HCT116 (cell line): ENCODE results near the gene RAPGEF3. TPM values are rescaled to one million over a fixed set of nuclear protein-coding genes. Genes with fewer than 3 reads are reported as not detected.

Experiments used
- ATAC-seq: fragments of 200-7000 bp; cut with Tn5 transposase; 2 replicates; pipeline ENCODE4 v1.9.1; 2020; ENCODE audit warnings: mild to moderate bottlenecking, moderate library complexity
- BruUV-seq: library from RNA; stranded (reverse); fragments of 400-500 nt; replicated peaks from 2 replicates; lab custom pipeline; 2021; lab: Mats Ljungman, UMichigan
- CTCF ChIA-PET: fragments of 300-600 bp; sonication (Branson Sonifier 250); formaldehyde crosslinking; loops from one replicate; lab custom pipeline; 2021; ENCODE audit warnings: antibody characterized with exemption; lab: Charles Lee
- POLR2A ChIA-PET: fragments of 300-600, 350-600 bp; sonication (Branson Sonifier 250); formaldehyde crosslinking; loops from one replicate; lab custom pipeline; 2021; ENCODE audit warnings: antibody characterized with exemption; lab: Charles Lee
- RAD21 ChIA-PET, 2 experiments: fragments of 300-600 bp; sonication (Branson Sonifier 250); formaldehyde crosslinking; loops; one replicate each; lab custom pipeline; 2023; ENCODE audit warnings: low total read pairs in 2 of 2; ENCODE audit not compliant: uncharacterized antibody in 2 of 2, unreplicated experiment in 2 of 2, low non-redundant PET in 1 of 2; lab: Charles Lee
- DNase-seq: peaks from one replicate; pipeline ENCODE4 v3.0.0-alpha.2; 2010; ENCODE audit warnings: low read depth, low spot score
- H2AFZ ChIP-seq: fragments of 200-600 bp; shearing (Covaris generic), sonication (generic); 2 replicates; pipeline ENCODE4 v1.6.1; 2017; ENCODE audit warnings: low read depth, mixed run types, mixed read lengths, antibody characterized with exemption, low read length; ENCODE audit not compliant: poor library complexity, severe bottlenecking
- H3K27ac ChIP-seq: 2 replicates; pipeline ENCODE4 v1.5.1; 2012; ENCODE audit warnings: low read depth, low read length
- H3K27me3 ChIP-seq: fragments of 200-600 bp; sonication (generic); 2 replicates; pipeline ENCODE4 v1.6.1; 2016; ENCODE audit warnings: mixed run types, low read length, mixed read lengths; ENCODE audit not compliant: insufficient read depth
- H3K36me3 ChIP-seq, 2 experiments: fragments of 200-500 bp in 1 of 2; fragments of 200-600 bp in 1 of 2; sonication (Bioruptor generic) in 1 of 2; sonication (generic) in 1 of 2; 2 replicates each; pipeline versions ENCODE4 v1.5.1 to v1.6.1; 2014 to 2016; ENCODE audit warnings: low read length in 2 of 2, inconsistent platforms in 1 of 2, mixed read lengths in 1 of 2, mixed run types in 1 of 2; ENCODE audit not compliant: insufficient read depth in 2 of 2, control insufficient read depth in 1 of 2
- H3K4me1 ChIP-seq, 2 experiments: fragments of 200-600 bp in 1 of 2; sonication (generic) in 1 of 2; 2 replicates each; pipeline versions ENCODE4 v1.5.1 to v1.6.1; 2012 to 2017; ENCODE audit warnings: low read length in 2 of 2, inconsistent platforms in 1 of 2, mild to moderate bottlenecking in 1 of 2, mixed read lengths in 1 of 2, mixed run types in 1 of 2, moderate library complexity in 1 of 2; ENCODE audit not compliant: insufficient read depth in 2 of 2, control insufficient read depth in 1 of 2
- H3K4me2 ChIP-seq: fragments of 200-600 bp; sonication (generic); 2 replicates; pipeline ENCODE4 v1.6.1; 2017; ENCODE audit warnings: mixed run types, low read length, mixed read lengths
- H3K4me3 ChIP-seq, 2 experiments: fragments of 200-600 bp in 1 of 2; sonication (generic) in 1 of 2; replicated peaks in 1 of 2; 2 replicates each; pipeline ENCODE4 v1.5.1; 2011 to 2016; ENCODE audit warnings: low read length in 2 of 2, control low read depth in 1 of 2, low read depth in 1 of 2, mild to moderate bottlenecking in 1 of 2, mixed read lengths in 1 of 2, mixed run types in 1 of 2
- H3K79me2 ChIP-seq: fragments of 200-600 bp; sonication (generic); 2 replicates; pipeline ENCODE4 v1.6.1; 2017; ENCODE audit warnings: mild to moderate bottlenecking, mixed run types, low read length, moderate library complexity, mixed read lengths; ENCODE audit not compliant: insufficient read depth
- H3K9ac ChIP-seq: fragments of 200-600 bp; sonication (generic); 2 replicates; pipeline ENCODE4 v1.6.1; 2016; ENCODE audit warnings: low read length, mixed read lengths
- H3K9me2 ChIP-seq: fragments of 200-600 bp; sonication (generic), shearing (Covaris generic); 2 replicates; pipeline ENCODE4 v1.6.1; 2017; ENCODE audit warnings: mixed run types, mild to moderate bottlenecking, moderate library complexity; ENCODE audit not compliant: insufficient read depth
- H3K9me3 ChIP-seq, 2 experiments: fragments of 200-500 bp in 1 of 2; fragments of 200-600 bp in 1 of 2; sonication (Bioruptor generic) in 1 of 2; sonication (generic) in 1 of 2; 2 replicates each; pipeline ENCODE4 v1.6.1; 2014 to 2017; ENCODE audit warnings: low read length in 2 of 2, mixed read lengths in 2 of 2, inconsistent platforms in 1 of 2, low read depth in 1 of 2, mild to moderate bottlenecking in 1 of 2, mixed run types in 1 of 2, moderate library complexity in 1 of 2; ENCODE audit not compliant: control insufficient read depth in 1 of 2, insufficient read depth in 1 of 2
- H4K20me1 ChIP-seq: fragments of 200-600 bp; sonication (generic), shearing (Covaris generic); 2 replicates; pipeline ENCODE4 v1.6.1; 2017; ENCODE audit warnings: mixed run types, mild to moderate bottlenecking, moderate library complexity; ENCODE audit not compliant: insufficient read depth
- CBX3 ChIP-seq: IDR thresholded peaks from 2 replicates; pipeline ENCODE4 v1.6.1; 2012; ENCODE audit warnings: low read depth
- CEBPB ChIP-seq: IDR thresholded peaks from 2 replicates; pipeline ENCODE4 v1.6.1; 2012; ENCODE audit warnings: low read depth
- EGR1 ChIP-seq: IDR thresholded peaks from 2 replicates; pipeline ENCODE4 v1.6.1; 2012; ENCODE audit warnings: low read depth
- ELF1 ChIP-seq: IDR thresholded peaks from 2 replicates; pipeline ENCODE4 v1.6.1; 2012; ENCODE audit warnings: low read depth, borderline replicate concordance
- EZH2 ChIP-seq: fragments of 200-600 bp; sonication (generic); IDR thresholded peaks from 2 replicates; pipeline ENCODE4 v1.6.1; 2017; ENCODE audit warnings: antibody characterized with exemption, mixed run types
- FOSL1 ChIP-seq: IDR thresholded peaks from 2 replicates; pipeline ENCODE4 v1.6.1; 2012; ENCODE audit warnings: low read depth
- JUND ChIP-seq: IDR thresholded peaks from 2 replicates; pipeline ENCODE4 v1.6.1; 2012
- POLR2A ChIP-seq: IDR thresholded peaks from 2 replicates; pipeline ENCODE4 v1.7.0; 2011; ENCODE audit warnings: borderline replicate concordance; ENCODE audit not compliant: insufficient read depth, insufficient read length; ENCODE audit errors: extremely low read depth
- POLR2AphosphoS5 ChIP-seq: IDR thresholded peaks from 2 replicates; pipeline ENCODE4 v1.6.1; 2011; ENCODE audit warnings: mild to moderate bottlenecking, low read depth, low read length, moderate library complexity
- RAD21 ChIP-seq: IDR thresholded peaks from 2 replicates; pipeline ENCODE4 v1.6.1; 2012; ENCODE audit warnings: low read depth, mild to moderate bottlenecking
- SIN3A ChIP-seq: IDR thresholded peaks from 2 replicates; pipeline ENCODE4 v1.6.1; 2012; ENCODE audit warnings: low read depth
- SP1 ChIP-seq: IDR thresholded peaks from 2 replicates; pipeline ENCODE4 v1.6.1; 2012; ENCODE audit warnings: low read depth
- SRF ChIP-seq: IDR thresholded peaks from 2 replicates; pipeline ENCODE4 v1.6.1; 2012; ENCODE audit warnings: low read depth
- TCF7L2 ChIP-seq: IDR thresholded peaks from 2 replicates; pipeline ENCODE4 v1.7.0; 2011; ENCODE audit warnings: borderline replicate concordance, inconsistent platforms; ENCODE audit not compliant: insufficient read depth, insufficient read length; ENCODE audit errors: extremely low read depth
- ZFX ChIP-seq: fragments of 450-650 bp; IDR thresholded peaks from 2 replicates; pipeline ENCODE4 v1.6.1; 2017
- ZNF274 ChIP-seq: fragments of 200-500 bp; sonication (Bioruptor generic); IDR thresholded peaks from 2 replicates; pipeline ENCODE4 v1.6.1; 2014; ENCODE audit warnings: mild to moderate bottlenecking, low read depth, low read length, inconsistent platforms
- intact Hi-C: fragments of 100-400 bp; cut with micrococcal nuclease; formaldehyde crosslinking; loops from 2 replicates; pipeline ENCODE4 v1.10.0; 2022
- total RNA-seq: library from RNA; stranded (reverse); gene quantifications from one replicate; pipeline ENCODE4 v1.2.1, GENCODE V29; 2021; ENCODE audit not compliant: unreplicated experiment
- TF ChIP-seq, protein P1 (sequence below): IDR thresholded peaks from 2 replicates; pipeline ENCODE4 v1.6.1; 2012
- TF ChIP-seq, protein P2 (sequence below), 3 experiments: fragments of 200-600 bp in 1 of 3; sonication (generic) in 1 of 3; IDR thresholded peaks in 2 of 3; conservative IDR thresholded peaks in 1 of 3; 2 replicates each; pipeline ENCODE4 v1.5.1; 2012 to 2017; ENCODE audit warnings: low read depth in 2 of 3, low read length in 2 of 3, antibody characterized with exemption in 1 of 3, borderline replicate concordance in 1 of 3, control low read depth in 1 of 3, mild to moderate bottlenecking in 1 of 3, mixed read lengths in 1 of 3, mixed run types in 1 of 3, moderate library complexity in 1 of 3; ENCODE audit not compliant: insufficient read depth in 1 of 3

RAPGEF3 gene
- total RNA-seq, 1 experiment from 2014 or later: 1.8 TPM

DNA sequence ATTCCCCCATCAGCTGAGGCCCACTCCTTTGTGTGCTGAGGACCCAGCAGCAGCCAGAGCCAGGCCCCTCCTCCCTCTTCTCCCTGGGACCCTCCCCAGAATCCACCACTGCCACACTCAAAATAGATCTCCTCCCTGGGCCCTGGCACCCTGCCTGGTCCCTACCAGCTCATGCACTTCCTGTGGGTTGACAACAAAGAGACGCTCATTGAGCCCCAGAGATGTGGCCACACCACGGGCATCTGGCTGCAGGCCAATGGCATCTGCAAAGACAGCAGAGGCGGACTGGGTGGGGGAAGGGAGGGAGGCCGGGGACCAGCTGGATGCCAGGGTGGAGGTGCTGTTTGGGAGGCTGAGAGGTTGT, 17.4 kb downstream of the RAPGEF3 start:
- Histone ChIP-seq H4K20me1 (no peaks in the 10 kb centered on the region), H3K9me2 (no peaks in the 10 kb centered on the region), H3K79me2 (no peaks in the 10 kb centered on the region), H3K9me3 (no peaks in the 10 kb centered on the region), H3K4me2 (peak overlapping the region; percentile 47), H3K36me3 (no peaks in the 10 kb centered on the region), H3K27me3 (no peaks in the 10 kb centered on the region), H3K4me3 (no peak overlapping the region), H3K4me1 (peaks cover 29 to 44% of the 10 kb centered on the region in 2 experiments), H3K9ac (no peak overlapping the region), H2AFZ (no peak overlapping the region), H3K27ac (no peak overlapping the region)
- ChIA-PET POLR2A (interaction anchor here (1.2 to 1.6 kb wide), 2 partner anchors 26 to 99 kb away, joined by 3 to 4 read pairs; no protein-coding TSS in a partner anchor), CTCF (interaction anchor here (0.7 to 6.2 kb wide), 13 partner anchors 9 to 465 kb away, joined by 3 to 197 read pairs (median 5); partner anchors contain the start of genes HDAC7, RAPGEF3 and SLC48A1), RAD21 (interaction anchor here (0.6 to 5.5 kb wide), 11 partner anchors 26 to 455 kb away, joined by 3 to 61 read pairs (median 4); no protein-coding TSS in a partner anchor)
- no peak for TF ChIP-seq FOSL1
- TF ChIP-seq TCF7L2: peak; percentile 77
- 0 out of 2 replicates have a peak, but pooled peaks have one; percentile 28 for TF ChIP-seq POLR2AphosphoS5
- DNase-seq (peak; percentile 27), ATAC-seq (peak; percentile 39)
- intact Hi-C loops: no loop called here
- BruUV-seq: no TSS peak

DNA sequence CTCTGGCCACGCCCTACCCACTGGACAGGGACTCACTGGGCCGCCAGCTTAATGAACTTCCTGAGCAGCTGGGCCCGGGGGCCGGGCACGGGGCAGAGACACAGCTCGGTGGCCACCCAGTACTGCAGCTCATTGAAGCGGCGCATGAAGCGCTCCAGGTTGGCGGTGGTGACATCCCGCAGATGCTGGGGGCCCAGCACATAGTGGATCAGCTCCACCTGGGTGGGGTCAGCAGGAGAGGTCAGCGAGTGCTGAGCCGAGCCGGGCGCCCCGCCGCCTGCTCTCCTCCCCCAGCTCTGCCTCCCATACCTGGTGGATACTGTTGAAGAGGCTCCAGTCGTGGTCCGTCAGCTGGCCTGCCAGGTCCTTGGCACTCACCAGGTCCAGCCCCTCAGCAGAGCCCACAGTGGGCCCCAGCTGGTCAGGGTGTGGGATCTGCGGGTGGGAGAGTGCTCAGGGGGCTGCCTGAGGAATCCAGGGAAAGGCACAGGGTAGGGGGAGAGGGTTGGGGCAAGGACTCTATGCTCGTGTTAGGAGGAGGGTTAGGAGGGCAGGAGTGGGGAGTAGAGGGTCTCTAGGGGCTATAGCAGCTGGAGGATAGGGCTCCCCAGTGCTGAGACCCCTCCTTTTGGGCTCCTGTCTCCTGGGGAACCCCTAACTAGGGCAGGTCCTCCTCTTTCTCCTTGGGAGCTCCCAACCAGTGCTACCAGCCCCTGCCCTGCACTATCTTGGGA, 17.9 kb downstream of the RAPGEF3 start:
- no peak overlapping the region for H3K27ac ChIP-seq
- DNase-seq (no peak), ATAC-seq (no peak; the same call in 1 of the 2 replicates)
- peaks cover 29 to 48% of the 10 kb centered on the region in 2 experiments for H3K4me1 ChIP-seq
- H3K4me2 ChIP-seq: peak overlapping the region; percentile 47
- intact Hi-C loops: no loop called here
- H3K36me3 ChIP-seq: no peaks in the 10 kb centered on the region
- RAD21 ChIA-PET: interaction anchor here (0.6 to 5.5 kb wide), 11 partner anchors 25 to 455 kb away, joined by 3 to 61 read pairs (median 4); no protein-coding TSS in a partner anchor
- POLR2A ChIA-PET: interaction anchor here (1.2 to 1.6 kb wide), 2 partner anchors 26 to 100 kb away, joined by 3 to 4 read pairs; no protein-coding TSS in a partner anchor
- CTCF ChIA-PET: interaction anchor here (0.7 to 6.2 kb wide), 9 partner anchors 8 to 464 kb away, joined by 3 to 197 read pairs (median 15); partner anchors contain the start of genes RAPGEF3 and SLC48A1
- no peaks in the 10 kb centered on the region for H3K27me3 ChIP-seq
- no peak overlapping the region for H3K9ac ChIP-seq
- H3K9me3 ChIP-seq: no peaks in the 10 kb centered on the region
- no peak overlapping the region for H2AFZ ChIP-seq
- no TSS peak for BruUV-seq
- H4K20me1 ChIP-seq: no peaks in the 10 kb centered on the region
- H3K9me2 ChIP-seq: no peaks in the 10 kb centered on the region
- no peak overlapping the region for H3K4me3 ChIP-seq
- no peaks in the 10 kb centered on the region for H3K79me2 ChIP-seq
- no peak for TF ChIP-seq ZNF274
- no peak for TF ChIP-seq TCF7L2
- TF ChIP-seq, protein P1, sequence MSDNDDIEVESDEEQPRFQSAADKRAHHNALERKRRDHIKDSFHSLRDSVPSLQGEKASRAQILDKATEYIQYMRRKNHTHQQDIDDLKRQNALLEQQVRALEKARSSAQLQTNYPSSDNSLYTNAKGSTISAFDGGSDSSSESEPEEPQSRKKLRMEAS: no peak
- no peak for TF ChIP-seq SRF
- no peak for TF ChIP-seq JUND
- no peak for TF ChIP-seq EGR1
- TF ChIP-seq, protein P2, sequence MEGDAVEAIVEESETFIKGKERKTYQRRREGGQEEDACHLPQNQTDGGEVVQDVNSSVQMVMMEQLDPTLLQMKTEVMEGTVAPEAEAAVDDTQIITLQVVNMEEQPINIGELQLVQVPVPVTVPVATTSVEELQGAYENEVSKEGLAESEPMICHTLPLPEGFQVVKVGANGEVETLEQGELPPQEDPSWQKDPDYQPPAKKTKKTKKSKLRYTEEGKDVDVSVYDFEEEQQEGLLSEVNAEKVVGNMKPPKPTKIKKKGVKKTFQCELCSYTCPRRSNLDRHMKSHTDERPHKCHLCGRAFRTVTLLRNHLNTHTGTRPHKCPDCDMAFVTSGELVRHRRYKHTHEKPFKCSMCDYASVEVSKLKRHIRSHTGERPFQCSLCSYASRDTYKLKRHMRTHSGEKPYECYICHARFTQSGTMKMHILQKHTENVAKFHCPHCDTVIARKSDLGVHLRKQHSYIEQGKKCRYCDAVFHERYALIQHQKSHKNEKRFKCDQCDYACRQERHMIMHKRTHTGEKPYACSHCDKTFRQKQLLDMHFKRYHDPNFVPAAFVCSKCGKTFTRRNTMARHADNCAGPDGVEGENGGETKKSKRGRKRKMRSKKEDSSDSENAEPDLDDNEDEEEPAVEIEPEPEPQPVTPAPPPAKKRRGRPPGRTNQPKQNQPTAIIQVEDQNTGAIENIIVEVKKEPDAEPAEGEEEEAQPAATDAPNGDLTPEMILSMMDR (IDR thresholded peaks at IDR 0.05 in 2 of 3, conservative IDR thresholded peaks at IDR 0.05 in 1 of 3; ENCODE audit: borderline replicate concordance in 1 of 3, insufficient read depth in 1 of 3, low read depth in 2 of 3, low read length in 2 of 3): no peak
- no peak for TF ChIP-seq SP1
- no peak for TF ChIP-seq ELF1
- no peak for TF ChIP-seq RAD21
- no peak for TF ChIP-seq CEBPB
- no peak for TF ChIP-seq SIN3A
- TF ChIP-seq CBX3: no peak
- no peak for TF ChIP-seq FOSL1
- no peak for TF ChIP-seq POLR2AphosphoS5
- TF ChIP-seq ZFX: no peak
- TF ChIP-seq EZH2: no peak
- no peak for TF ChIP-seq POLR2A
